ENCODE measurements around the gene AP1B1. TPM values are rescaled to one million over a fixed set of nuclear protein-coding genes. Genes with fewer than 3 reads are reported as not detected.
A peak's percentile ranks its signal among the peaks of the same experiment; 100 is the strongest.
"Not testable (repeated sequence)": the region's sequence is repeated elsewhere in the genome, so short reads cannot be mapped to it uniquely, and the experiment has no call there.

AP1B1 gene
- total RNA-seq, result 10 to 100 TPM; 31.3 to 60.4 (median 45.4) TPM

DNA sequence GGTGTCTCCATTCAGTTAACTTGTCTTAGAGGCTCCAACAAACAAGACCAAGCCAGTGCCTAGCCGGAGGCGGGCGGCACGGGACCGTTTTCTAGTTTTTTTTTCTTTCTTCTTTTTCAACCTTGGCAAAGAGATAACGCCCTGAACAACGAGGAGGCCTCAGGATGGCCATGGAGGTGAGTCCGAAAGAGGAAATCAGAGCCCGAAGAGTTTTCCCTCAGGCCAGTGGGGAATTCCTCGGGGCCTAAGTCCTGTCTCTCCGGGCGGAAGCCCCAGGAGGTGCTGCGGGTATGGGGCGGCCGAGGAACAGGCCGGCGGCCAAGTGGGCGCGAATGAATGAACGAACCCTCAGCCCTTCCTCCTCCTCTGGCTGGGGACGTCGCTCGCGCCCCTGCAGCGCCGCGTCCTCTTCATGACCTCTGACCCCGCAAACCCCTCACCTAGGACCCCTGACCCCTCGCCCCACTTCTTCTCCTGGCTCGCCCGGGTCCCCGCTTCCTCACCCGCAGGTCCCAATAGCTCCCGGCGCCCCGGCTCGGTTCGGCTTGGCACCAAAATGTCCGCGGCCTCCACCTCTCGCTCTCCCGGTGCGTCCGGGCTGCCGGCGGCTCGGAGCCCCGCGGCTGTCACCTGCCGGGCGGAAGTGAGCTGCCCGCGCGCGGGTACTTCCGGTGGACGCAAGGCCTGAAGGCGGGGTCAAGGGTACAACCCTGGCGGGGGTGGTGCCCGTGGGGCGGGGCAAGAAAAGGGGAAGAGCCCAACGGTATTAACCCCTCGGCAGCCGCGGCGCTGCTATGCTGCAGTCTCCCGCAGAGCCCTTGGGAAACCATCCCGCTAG, at the start of gene AP1B1:
AP1B1 (minus strand) TSS at position 650 of the 838 bp plus-strand sequence. CDS start 21,327 bp downstream, outside the sequence.
- 0 to 10% (median 2%) methylated on average over 4 to 14 of the region's 68 CpGs; no CpG with 5 or more reads in 3 of the 10 experiments for WGBS, 10 experiments
- H3K27ac ChIP-seq, result peak within 1 kb of the TSS; percentile 40 to 71
- peak; percentile 95 to 99 (median 97) for ATAC-seq (replicated peaks in 6 of 8)
- H3K4me1 ChIP-seq (replicated peaks in 1 of 2), result peaks cover 12% of the 10 kb centered on the region in 2 donors
- peak within 1 kb of the TSS; percentile 58 to 85 (median 72) for H3K4me3 ChIP-seq
- in situ Hi-C loops (cut with MboI; ENCODE audit: low pct_unique_long_range_greater_than_20kb in 2 of 9, low sequenced_read_pairs in 9 of 9, unreplicated experiment in 9 of 9), result loop anchor here in 1 of 9 experiments (25.0 kb wide), 1 partner anchor 699 kb away; the partner anchor contains the start of gene HORMAD2

DNA sequence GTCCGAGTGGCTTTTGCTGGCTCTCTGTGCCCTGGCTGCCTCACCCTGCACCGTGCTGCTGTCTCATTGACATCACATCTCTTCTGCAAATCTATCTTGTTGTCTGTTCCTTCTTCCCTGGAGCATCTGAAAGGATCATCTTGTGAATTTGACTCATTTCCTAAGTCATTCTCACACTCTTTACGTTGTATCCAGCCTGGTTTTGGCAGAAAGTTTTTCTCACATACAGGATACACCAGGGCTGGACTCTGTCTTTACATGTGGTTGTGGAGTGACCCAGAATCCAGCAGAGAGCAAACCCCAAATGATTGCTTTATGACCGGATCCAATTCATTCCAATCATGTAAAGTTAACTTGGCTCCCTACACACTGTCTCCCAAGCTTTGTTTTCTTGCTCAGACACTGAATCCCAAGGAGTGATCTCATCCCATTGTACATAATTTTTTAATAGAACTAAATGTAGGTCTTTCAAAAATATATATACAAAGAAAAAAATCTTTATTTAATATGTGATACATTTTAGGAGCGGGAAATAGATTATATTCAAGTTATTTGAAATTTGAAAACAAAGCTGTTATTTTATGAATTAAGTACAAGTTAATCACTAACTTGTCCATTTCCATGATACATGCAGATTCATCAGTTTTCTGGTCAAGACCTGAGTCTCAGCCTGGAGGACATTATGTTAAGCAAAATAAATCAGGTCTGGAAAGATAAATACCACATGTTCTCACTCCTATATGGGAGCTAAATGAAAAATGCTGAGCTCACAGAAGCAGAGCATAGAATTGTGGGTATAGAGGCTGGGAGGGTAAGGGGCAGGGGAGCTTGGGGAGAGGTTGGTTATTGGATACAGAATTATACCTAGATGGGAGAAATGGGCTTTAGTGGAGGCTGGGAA, 47.1 kb upstream of the AP1B1 start:
- Histone ChIP-seq H3K4me3 (no peak overlapping the region), H3K4me1 (replicated peaks in 1 of 2) (no peaks in the 10 kb centered on the region), H3K27ac (no peak overlapping the region)
- 0 to 100% (median 62%) methylated on average over 1 to 4 of the region's 5 CpGs; no CpG with 5 or more reads in 2 of the 10 experiments for WGBS, 10 experiments
- ATAC-seq (replicated peaks in 6 of 8), result peak in 4 of 8 experiments; percentile 32 to 77 (median 53)
- in situ Hi-C loops (cut with MboI; ENCODE audit: low pct_unique_long_range_greater_than_20kb in 2 of 9, low sequenced_read_pairs in 9 of 9, unreplicated experiment in 9 of 9), result no loop called here

DNA sequence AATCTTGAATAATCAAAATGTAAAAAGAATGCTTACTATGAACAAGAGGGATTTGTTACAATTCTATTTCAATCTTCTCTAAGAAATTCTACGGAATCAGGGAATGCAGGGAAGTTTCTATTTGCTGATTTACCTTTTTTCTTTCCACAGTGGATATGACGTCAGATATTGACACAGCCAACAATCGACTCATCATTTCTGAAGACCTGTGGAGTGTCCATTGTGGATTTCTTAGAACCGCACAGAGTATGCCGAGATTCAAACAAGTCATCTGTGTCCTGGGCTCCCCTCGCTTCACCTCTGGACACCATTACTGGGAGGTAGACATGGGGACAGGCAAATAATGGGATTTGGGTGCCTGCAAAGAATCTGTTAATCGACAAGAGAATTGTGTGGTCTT, 45.9 kb upstream of the AP1B1 start:
- 28 to 100% (median 73%) methylated on average over 1 to 6 of the region's 7 CpGs; no CpG with 5 or more reads in 1 of the 10 experiments for whole genome bisulfite sequencing, 10 experiments
- in situ Hi-C loops (cut with MboI; ENCODE audit: low pct_unique_long_range_greater_than_20kb in 2 of 9, low sequenced_read_pairs in 9 of 9, unreplicated experiment in 9 of 9), result no loop called here

DNA sequence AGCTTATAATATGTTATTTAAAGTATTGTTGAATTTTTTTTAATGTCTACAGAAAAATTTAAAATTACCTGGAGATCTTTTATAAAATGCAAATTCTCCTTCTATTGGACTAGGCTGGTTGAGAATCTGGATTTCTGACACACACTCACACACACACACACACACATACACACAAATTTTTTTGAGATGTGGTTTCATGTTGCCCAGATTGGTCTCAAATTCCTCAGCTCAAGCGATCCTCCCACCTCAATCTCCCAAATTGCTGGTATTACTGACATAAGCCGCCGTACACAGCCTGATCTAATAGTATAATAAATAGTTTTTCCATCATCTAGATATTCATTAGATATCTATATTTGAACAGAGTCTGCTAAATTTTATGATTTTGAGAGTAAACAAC, 45.5 kb upstream of the AP1B1 start:
- in situ Hi-C loops (cut with MboI; ENCODE audit: low pct_unique_long_range_greater_than_20kb in 2 of 9, low sequenced_read_pairs in 9 of 9, unreplicated experiment in 9 of 9), result no loop called here
- ATAC-seq (replicated peaks in 6 of 8), result no peak
- 41 to 100% (median 91%) methylated on average over 1 to 3 of the region's 3 CpGs; no CpG with 5 or more reads in 1 of the 10 experiments for WGBS, 10 experiments

More for the DNA sequence above, 45.9 kb upstream of the AP1B1 start:
- ATAC-seq (replicated peaks in 6 of 8), result peak in 1 of 8 experiments; percentile 52
- Histone ChIP-seq H3K27ac (no peak overlapping the region), H3K4me3 (no peak overlapping the region), H3K4me1 (replicated peaks in 1 of 2) (no peaks in the 10 kb centered on the region)

DNA sequence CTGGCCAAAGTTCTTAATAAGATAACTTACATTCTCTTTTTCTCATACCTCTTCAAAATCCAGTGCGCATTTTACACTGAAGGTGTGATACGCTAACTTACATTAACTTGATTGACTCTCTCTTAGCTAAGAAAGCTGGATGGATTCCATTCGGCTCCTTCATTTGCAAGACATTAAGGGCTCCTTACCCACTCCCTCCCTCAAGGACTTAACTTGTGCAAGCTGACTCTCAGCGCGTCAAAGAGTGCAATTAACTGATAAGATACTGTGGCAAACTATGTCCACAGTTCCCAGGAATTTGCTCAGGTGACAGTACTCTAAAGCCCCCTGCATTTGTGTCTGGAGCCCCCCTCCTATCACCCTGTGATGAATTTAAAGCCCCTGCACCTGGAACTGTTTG, 43.6 kb upstream of the AP1B1 start:
- 33 to 60% (median 43%) methylated on average over 1 to 5 of the region's 5 CpGs; no CpG with 5 or more reads in 1 of the 10 experiments for WGBS, 10 experiments
- no peak overlapping the region for H3K27ac ChIP-seq
- H3K4me3 ChIP-seq, result no peak overlapping the region
- ATAC-seq (replicated peaks in 6 of 8), result no peak
- in situ Hi-C loops (cut with MboI; ENCODE audit: low pct_unique_long_range_greater_than_20kb in 2 of 9, low sequenced_read_pairs in 9 of 9, unreplicated experiment in 9 of 9), result no loop called here
- no peaks in the 10 kb centered on the region for H3K4me1 ChIP-seq (replicated peaks in 1 of 2)

More for the DNA sequence above, 45.5 kb upstream of the AP1B1 start:
- no peak overlapping the region for H3K4me3 ChIP-seq
- no peak overlapping the region for H3K27ac ChIP-seq
- no peaks in the 10 kb centered on the region for H3K4me1 ChIP-seq (replicated peaks in 1 of 2)

DNA sequence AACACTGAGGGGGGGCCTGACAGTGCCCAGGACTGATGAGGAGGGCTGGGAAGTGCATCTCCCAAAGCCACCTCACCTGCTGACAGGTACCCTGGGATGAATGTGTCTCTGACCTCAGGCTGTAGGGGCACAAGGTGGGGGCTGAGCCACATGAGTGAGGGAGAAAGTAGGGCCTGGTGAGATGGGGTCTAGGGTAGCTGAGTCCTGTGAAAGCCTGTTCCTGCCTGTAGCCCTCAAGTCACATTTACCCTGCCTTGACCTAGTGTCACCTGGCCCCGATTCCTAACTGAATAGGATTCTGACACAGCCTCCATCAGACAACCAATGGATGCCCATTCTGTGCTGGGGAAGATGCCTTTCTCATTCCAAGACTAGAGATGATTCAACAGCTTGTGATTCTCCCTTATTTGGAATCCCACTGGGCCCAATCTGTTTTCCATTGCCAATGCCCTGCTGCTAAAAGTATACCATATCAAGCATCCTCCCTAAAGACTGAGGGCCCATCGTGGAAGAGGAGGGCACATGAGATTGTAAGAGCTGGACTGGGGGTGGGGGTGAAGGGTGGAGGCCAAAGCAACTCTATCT, 38.9 kb upstream of the AP1B1 start:
- in situ Hi-C loops (cut with MboI; ENCODE audit: low pct_unique_long_range_greater_than_20kb in 2 of 9, low sequenced_read_pairs in 9 of 9, unreplicated experiment in 9 of 9), result no loop called here
- 10 to 57% (median 50%) methylated on average over 1 to 2 of the region's 2 CpGs; no CpG with 5 or more reads in 7 of the 10 experiments for WGBS, 10 experiments
- Histone ChIP-seq H3K4me1 (replicated peaks in 1 of 2) (no peaks in the 10 kb centered on the region), H3K27ac (no peak overlapping the region), H3K4me3 (no peak overlapping the region)
- ATAC-seq (replicated peaks in 6 of 8), result no peak

DNA sequence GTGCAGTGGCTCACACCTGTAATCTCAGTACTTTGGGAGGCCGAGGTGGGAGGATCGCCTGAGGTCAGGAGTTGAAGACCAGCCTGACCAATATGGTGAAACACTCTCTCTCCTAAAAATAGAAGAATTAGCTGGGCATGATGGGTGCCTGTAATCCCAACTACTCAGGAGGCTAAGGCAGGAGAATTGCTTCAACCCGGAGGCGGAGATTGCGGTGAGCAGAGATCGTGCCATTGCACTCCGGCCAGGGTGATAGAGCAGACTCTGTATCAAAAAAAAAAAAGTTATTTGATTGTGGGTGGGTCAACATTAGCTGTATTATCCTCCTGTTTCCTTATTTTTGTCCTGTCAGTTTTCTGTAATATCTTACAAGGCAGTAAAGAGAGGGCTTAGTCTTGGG, 38.1 kb upstream of the AP1B1 start:
- WGBS, 10 experiments, result 76 to 100% (median 87%) methylated on average over 1 to 7 of the region's 7 CpGs; no CpG with 5 or more reads in 3 of the 10 experiments
- no peak overlapping the region for H3K27ac ChIP-seq
- H3K4me1 ChIP-seq (replicated peaks in 1 of 2), result no peaks in the 10 kb centered on the region
- in situ Hi-C loops (cut with MboI; ENCODE audit: low pct_unique_long_range_greater_than_20kb in 2 of 9, low sequenced_read_pairs in 9 of 9, unreplicated experiment in 9 of 9), result no loop called here
- H3K4me3 ChIP-seq, result no peak overlapping the region
- ATAC-seq (replicated peaks in 6 of 8), result no peak

DNA sequence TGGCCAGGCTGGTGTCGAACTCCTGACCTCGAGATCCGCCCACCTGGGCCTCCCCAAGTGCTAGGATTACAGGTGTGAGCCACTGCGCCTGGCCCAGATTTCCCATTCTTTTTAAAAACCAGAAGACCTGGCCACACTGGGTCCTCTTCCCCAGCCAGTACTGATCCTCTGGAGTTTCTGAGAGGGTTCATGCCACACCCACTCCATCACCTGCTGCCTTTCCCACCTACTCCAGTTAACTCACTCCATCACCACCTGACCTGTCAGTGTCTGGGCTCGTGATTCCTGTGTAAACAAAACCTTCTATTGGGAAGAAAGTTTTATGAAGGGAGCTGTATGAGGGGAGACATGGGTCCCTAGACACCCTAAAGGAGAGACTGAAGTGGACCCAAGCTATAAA, 30.3 kb upstream of the AP1B1 start:
- H3K4me3 ChIP-seq; H3K4me1 ChIP-seq (replicated peaks in 1 of 2); H3K27ac ChIP-seq; ATAC-seq (replicated peaks in 6 of 8); in situ Hi-C loops (cut with MboI; ENCODE audit: low pct_unique_long_range_greater_than_20kb in 2 of 9, low sequenced_read_pairs in 9 of 9, unreplicated experiment in 9 of 9): not testable (repeated sequence)
- 50 to 100% (median 62%) methylated on average over 1 to 4 of the region's 5 CpGs; no CpG with 5 or more reads in 5 of the 10 experiments for WGBS, 10 experiments

DNA sequence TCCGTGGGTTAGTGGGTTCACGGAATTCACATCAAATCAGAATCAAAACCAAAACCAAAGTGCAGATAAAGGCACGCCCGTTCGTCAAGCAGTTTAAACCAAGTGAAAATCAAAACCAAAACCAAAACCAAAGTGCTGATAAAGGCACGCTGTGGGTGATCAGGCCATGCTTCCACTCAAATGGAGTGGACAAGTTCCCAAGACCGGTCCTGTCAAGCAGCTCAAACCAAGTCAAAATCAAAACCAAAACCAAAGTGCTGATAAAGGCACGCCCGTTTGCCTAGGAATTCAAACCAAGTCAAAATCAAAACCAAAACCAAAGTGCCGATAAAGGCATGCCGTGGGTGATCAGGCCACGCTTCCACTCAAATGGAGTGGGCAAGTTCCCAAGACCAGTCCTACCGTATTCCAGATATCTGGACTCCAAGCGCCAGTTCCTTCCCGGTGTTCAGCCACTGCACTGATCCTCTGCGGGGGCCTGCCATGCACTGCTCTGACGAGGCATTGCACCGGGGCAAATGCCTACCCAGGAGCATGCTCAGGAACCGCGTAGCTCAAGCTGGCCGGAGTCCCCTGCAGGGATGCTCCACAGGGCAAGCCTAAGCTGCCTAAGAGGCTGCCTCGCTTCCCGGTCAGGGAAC, 26.7 kb upstream of the AP1B1 start:
- in situ Hi-C loops (cut with MboI; ENCODE audit: low pct_unique_long_range_greater_than_20kb in 2 of 9, low sequenced_read_pairs in 9 of 9, unreplicated experiment in 9 of 9); H3K4me3 ChIP-seq; H3K27ac ChIP-seq; H3K4me1 ChIP-seq (replicated peaks in 1 of 2): not testable (repeated sequence)
- peak in 2 of 8 experiments; percentile 72 to 75 for ATAC-seq (replicated peaks in 6 of 8)
- WGBS, 10 experiments, result 15 to 100% (median 86%) methylated on average over 1 to 9 of the region's 23 CpGs

DNA sequence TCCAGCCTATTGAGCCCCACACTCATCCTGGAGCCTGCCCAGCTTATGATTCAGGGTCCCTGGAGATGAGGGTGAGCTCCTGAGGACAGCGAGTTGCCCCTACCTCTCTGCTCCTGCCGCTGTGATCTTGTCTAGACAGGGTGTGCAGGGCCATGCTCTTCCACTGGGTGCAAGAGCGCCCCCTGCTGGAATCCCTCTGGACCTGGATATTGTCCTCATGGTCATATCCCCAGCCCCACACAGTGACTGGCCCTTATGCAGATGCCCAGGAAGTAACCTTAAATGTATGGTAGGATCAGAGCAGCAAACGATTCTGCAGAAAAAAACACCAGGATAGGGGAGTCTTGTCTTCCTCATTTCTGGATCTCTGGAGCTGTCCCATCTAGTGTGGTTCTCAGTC, 24.4 kb upstream of the AP1B1 start:
- H3K4me3 ChIP-seq; H3K27ac ChIP-seq; in situ Hi-C loops (cut with MboI; ENCODE audit: low pct_unique_long_range_greater_than_20kb in 2 of 9, low sequenced_read_pairs in 9 of 9, unreplicated experiment in 9 of 9); H3K4me1 ChIP-seq (replicated peaks in 1 of 2): not testable (repeated sequence)
- ATAC-seq (replicated peaks in 6 of 8), result peak in 6 of 8 experiments; percentile 25 to 96 (median 76)
- no CpG with 5 or more reads among the region's 4 CpGs for WGBS, 10 experiments

DNA sequence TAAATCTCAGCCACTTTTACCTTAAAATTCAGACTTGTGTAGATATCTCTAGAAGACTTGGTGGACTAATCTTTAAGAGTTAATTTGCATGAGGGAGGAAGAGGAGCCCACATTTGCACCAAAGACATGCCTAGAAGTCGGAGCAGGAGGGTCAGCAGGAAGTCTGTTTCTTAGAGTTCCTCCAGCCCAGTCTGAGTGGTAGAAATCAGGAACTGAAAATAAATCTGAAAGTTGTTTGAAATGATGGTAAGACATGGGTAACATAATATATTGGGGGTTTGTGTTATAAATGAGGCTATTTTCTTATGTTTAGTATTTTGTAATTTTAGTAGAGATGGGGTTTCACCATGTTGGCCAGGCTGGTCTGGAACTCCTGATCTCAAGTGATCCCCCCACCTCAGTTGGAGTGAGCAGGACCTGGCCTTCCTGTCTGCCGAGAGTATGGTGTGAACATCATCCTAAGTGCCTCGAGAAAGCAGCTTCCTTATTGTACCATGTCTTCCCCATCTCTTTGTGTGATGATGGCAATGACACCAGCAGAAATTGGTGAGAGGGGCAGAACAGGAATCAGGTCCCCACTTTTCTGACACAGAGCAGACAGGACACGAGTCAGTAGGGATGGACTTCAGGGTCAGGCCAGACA, 23.3 kb upstream of the AP1B1 start:
- in situ Hi-C loops (cut with MboI; ENCODE audit: low pct_unique_long_range_greater_than_20kb in 2 of 9, low sequenced_read_pairs in 9 of 9, unreplicated experiment in 9 of 9), result not testable (repeated sequence)

DNA sequence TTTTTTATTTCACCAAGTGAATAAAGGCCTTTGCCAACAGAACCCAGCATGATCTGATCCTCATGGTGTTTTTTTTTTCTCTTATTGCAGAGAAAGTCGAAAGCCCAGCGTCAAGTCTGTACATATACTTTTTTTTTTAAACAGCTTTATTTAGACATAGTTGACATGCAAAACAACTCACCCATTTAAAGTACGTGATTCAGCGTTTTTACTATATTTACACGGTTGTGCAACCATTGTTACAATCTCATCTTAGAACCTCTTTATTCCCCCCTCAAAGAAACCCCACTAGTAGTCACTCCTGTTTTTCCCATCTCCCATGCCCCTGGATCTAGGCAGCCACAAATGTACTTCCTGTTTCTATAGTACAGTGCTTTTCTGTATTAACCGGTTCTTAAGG, 20.6 kb upstream of the AP1B1 start:
- no peaks in the 10 kb centered on the region for H3K4me1 ChIP-seq (replicated peaks in 1 of 2)
- no peak for ATAC-seq (replicated peaks in 6 of 8)
- in situ Hi-C loops (cut with MboI; ENCODE audit: low pct_unique_long_range_greater_than_20kb in 2 of 9, low sequenced_read_pairs in 9 of 9, unreplicated experiment in 9 of 9), result no loop called here
- WGBS, 10 experiments, result 56 to 100% (median 83%) methylated on average over 2 to 6 of the region's 6 CpGs
- no peak overlapping the region for H3K27ac ChIP-seq
- H3K4me3 ChIP-seq, result no peak overlapping the region

More for the DNA sequence above, 23.3 kb upstream of the AP1B1 start:
- not testable (repeated sequence) for H3K4me3 ChIP-seq; H3K4me1 ChIP-seq (replicated peaks in 1 of 2); H3K27ac ChIP-seq; ATAC-seq (replicated peaks in 6 of 8)
- WGBS, 10 experiments, result 0 to 74% (median 60%) methylated on average over 1 to 3 of the region's 4 CpGs; no CpG with 5 or more reads in 3 of the 10 experiments
